Upper lobe of right lung (tissue), 1 donor: ENCODE measurements around the gene GCC1. TPM values are rescaled to one million over a fixed set of nuclear protein-coding genes. Genes with fewer than 3 reads are reported as not detected.

ENCODE experiments used
- ATAC-seq: fragments of 200-7000 bp; cut with Tn5 transposase; one replicate; pipeline ENCODE4 v1.9.1; 2020; ENCODE audit warnings: mild to moderate bottlenecking, moderate library complexity
- DNase-seq: peaks from one replicate; pipeline ENCODE4 v3.0.0-alpha.2; 2020
- H3K27ac ChIP-seq: fragments of 200-600 bp; one replicate; pipeline ENCODE4 v1.8.0; 2022
- H3K27me3 ChIP-seq: fragments of 200-600 bp; one replicate; pipeline ENCODE4 v1.8.0; 2022; ENCODE audit warnings: mild to moderate bottlenecking
- H3K36me3 ChIP-seq: fragments of 200-600 bp; one replicate; pipeline ENCODE4 v1.8.0; 2022
- H3K4me1 ChIP-seq: fragments of 200-600 bp; one replicate; pipeline ENCODE4 v1.8.0; 2022
- H3K4me3 ChIP-seq: fragments of 200-600 bp; one replicate; pipeline ENCODE4 v1.8.0; 2022; ENCODE audit warnings: mild to moderate bottlenecking
- H3K9me3 ChIP-seq: fragments of 200-600 bp; one replicate; pipeline ENCODE4 v1.8.0; 2022
- intact Hi-C: fragments of 100-400 bp; cut with DNase I; formaldehyde crosslinking; loops from one replicate; pipeline ENCODE4 v1.11.0; 2022
- total RNA-seq: library from RNA; stranded (reverse); fragmentation: NEBNext Ultra II Directional; extraction: Animal tissue kit (Norgen Biotek cat#: 25700); gene quantifications from one replicate; pipeline ENCODE4 v1.2.1, GENCODE V29; 2021
- TF ChIP-seq, protein P1 (sequence below): fragments of 200-600 bp; IDR thresholded peaks from one replicate; pipeline ENCODE4 v1.8.0; 2022; ENCODE audit warnings: antibody characterized with exemption
- donor health status: DM: no; HTN: yes; CAD: no; lungs with severe emphysema.

The GCC1 gene
- total RNA-seq, 1 donor from 2014 or later, result 18.1 TPM

DNA sequence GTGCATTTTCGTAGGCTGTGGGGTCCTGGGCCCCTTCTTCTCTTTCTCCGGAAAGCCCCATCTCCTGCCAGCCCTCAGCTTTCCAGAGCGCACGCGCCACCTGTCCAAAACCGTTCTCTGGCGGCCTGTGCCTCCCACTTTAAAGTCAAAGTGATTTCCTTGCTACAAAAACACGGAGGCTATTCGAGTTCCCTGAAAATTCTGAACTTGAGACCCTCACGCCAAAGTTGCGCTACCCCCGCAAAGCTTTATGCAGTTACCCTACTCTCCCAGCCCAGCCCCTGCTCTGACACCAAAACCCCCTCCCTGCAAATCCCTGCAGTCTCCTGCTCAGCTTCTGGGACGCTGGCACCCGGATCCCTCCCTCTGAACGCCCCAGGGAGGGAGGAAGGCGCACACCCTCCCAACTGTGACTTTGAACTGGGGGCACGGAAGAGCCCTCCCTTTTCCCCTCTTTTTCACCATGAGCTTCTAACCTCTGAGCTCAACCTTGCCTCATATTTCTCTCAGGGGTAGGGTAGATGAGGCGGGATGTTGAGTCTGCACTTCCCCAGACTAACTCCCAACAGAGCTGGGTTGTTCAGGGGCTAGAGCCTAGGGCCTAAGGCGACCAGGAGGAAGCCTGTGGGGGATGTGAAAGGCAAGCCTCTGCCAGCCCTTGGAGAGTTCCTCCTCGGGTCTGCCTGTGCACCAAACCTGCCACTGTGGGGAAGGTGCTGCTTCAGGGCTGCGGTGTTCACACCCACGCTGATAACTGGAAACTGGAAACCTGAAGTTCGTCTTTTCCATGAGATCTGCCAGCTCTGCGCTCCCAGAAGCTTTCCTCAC is 35.2 kb upstream of the GCC1 start:
- Histone ChIP-seq H3K27me3 (peaks cover 43% of the 10 kb centered on the region), H3K36me3 (no peaks in the 10 kb centered on the region), H3K4me1 (no peaks in the 10 kb centered on the region), H3K4me3 (no peak overlapping the region), H3K9me3 (no peaks in the 10 kb centered on the region), H3K27ac (no peak overlapping the region)
- no peak for ATAC-seq
- TF ChIP-seq, protein P1, sequence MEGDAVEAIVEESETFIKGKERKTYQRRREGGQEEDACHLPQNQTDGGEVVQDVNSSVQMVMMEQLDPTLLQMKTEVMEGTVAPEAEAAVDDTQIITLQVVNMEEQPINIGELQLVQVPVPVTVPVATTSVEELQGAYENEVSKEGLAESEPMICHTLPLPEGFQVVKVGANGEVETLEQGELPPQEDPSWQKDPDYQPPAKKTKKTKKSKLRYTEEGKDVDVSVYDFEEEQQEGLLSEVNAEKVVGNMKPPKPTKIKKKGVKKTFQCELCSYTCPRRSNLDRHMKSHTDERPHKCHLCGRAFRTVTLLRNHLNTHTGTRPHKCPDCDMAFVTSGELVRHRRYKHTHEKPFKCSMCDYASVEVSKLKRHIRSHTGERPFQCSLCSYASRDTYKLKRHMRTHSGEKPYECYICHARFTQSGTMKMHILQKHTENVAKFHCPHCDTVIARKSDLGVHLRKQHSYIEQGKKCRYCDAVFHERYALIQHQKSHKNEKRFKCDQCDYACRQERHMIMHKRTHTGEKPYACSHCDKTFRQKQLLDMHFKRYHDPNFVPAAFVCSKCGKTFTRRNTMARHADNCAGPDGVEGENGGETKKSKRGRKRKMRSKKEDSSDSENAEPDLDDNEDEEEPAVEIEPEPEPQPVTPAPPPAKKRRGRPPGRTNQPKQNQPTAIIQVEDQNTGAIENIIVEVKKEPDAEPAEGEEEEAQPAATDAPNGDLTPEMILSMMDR, result no peak
- DNase-seq, result no peak
- intact Hi-C loops, result no loop called here

DNA sequence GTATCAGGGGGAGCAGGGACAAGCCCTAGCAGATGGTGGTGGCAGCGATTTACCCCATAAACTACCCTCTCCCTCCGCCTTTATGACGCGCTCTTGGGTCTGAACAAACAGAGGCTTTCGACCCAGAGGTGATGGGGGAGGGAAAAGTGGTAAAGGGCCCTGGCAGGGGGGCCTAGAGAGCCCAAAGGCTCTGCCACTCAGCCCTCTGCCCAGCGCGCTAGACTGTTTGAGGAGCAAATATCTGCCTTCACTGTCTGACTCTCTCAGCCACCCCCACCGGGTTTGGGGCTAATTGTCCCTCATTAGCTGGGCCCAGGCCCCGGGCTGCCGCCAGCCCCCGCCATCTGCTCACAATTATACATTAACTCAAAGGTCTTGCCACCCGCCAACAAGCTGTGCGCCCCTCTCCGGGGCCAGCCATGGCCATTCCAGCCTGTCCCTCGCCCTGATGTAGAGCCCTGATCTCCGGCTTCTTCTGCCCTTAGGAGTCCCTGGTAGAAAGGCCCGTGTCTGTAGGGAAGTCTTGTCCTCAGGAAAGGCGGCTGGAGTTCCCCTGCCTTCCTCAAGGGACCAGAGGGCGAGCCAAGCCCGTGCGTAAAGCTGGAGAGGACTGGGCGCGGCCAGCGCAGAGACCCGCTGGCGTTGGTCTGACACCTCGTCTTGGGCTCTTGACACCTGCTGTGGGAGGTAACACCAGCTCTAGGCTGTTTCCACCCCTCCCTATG is 34.4 kb upstream of the GCC1 start:
- H3K27ac ChIP-seq, result no peak overlapping the region
- TF ChIP-seq, protein P1, result no peak
- no peak overlapping the region for H3K4me3 ChIP-seq
- no peaks in the 10 kb centered on the region for H3K36me3 ChIP-seq
- H3K27me3 ChIP-seq, result peaks cover 43% of the 10 kb centered on the region
- DNase-seq (no peak), ATAC-seq (no peak)
- intact Hi-C loops, result no loop called here
- H3K4me1 ChIP-seq, result no peaks in the 10 kb centered on the region
- H3K9me3 ChIP-seq, result no peaks in the 10 kb centered on the region

DNA sequence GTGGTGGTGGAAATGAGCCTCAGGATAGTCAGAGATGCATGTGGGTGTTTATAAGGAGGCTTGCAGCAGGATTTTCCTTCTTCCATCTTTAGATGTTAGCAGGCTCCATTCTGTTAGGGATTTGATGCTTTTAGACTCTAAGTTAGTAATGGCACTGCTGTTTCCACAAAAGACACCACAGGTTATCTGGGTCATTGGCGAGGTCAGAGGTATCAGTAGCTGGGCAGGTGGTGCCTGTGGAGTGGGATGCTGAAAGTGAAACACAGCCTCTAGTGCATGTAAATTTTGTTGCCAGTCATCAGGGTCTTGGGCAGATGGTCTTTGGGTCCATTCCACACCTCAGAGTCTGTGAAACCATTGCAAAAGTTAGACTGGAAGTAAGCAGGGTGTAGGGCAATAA is 33.4 kb upstream of the GCC1 start:
- peaks cover 43% of the 10 kb centered on the region for H3K27me3 ChIP-seq
- H3K4me3 ChIP-seq, result no peak overlapping the region
- DNase-seq (no peak), ATAC-seq (no peak)
- TF ChIP-seq, protein P1, result no peak
- H3K36me3 ChIP-seq, result no peaks in the 10 kb centered on the region
- H3K9me3 ChIP-seq, result no peaks in the 10 kb centered on the region
- no peak overlapping the region for H3K27ac ChIP-seq
- no peaks in the 10 kb centered on the region for H3K4me1 ChIP-seq
- intact Hi-C loops, result no loop called here

DNA sequence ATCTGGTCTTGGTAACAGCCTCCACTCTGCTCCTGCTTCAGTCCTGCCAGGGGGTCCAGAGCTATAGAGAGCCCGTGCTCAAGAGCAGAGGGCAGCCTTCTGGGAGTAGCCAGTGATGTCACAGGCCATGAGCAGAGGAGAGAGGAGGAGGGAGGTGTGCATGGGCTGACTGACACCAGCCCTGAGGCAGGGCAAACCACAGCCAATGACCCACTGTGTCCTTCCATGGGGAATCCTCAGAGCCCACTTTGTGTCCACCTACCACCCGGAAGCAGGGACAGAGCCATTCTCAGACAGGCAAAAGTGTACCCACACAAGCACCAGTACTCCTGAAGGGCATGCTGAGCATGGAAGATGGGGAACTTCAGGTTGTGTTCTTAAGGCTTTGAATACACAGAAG is 32.6 kb upstream of the GCC1 start, which contains the start of gene PAX4:
PAX4 (minus strand) TSS at position 101 of the 400 bp plus-strand sequence. CDS start 2,214 bp downstream, outside the sequence.
- no peaks in the 10 kb centered on the region for H3K9me3 ChIP-seq
- H3K36me3 ChIP-seq, result no peaks in the 10 kb centered on the region
- DNase-seq (no peak), ATAC-seq (no peak)
- no peak within 1 kb of the TSS for H3K4me3 ChIP-seq
- H3K27me3 ChIP-seq, result peaks cover 43% of the 10 kb centered on the region
- H3K27ac ChIP-seq, result no peak within 1 kb of the TSS
- TF ChIP-seq, protein P1, result no peak
- no peaks in the 10 kb centered on the region for H3K4me1 ChIP-seq
- intact Hi-C loops, result no loop called here

DNA sequence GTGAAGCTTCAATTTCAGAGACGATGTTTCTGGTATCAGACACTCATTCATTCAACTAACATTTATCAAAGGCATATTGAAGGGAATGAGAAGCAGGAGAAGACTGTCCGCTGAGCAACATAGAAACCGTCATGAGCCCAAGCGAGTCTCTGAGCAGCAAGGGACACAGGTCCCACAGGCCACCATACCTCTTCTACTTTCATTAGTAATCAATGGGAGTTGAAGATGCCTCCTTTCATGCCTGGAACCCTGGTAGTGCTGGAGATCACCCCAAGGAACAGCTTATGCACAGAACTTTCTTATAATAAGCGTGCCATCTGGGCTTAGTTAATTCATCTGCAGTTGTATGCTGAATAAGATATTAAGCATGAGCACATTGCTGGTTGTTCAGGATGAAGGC is 31.3 kb upstream of the GCC1 start:
- Histone ChIP-seq H3K4me1 (no peaks in the 10 kb centered on the region), H3K27me3 (peaks cover 43% of the 10 kb centered on the region), H3K36me3 (no peaks in the 10 kb centered on the region), H3K4me3 (no peak overlapping the region), H3K27ac (no peak overlapping the region), H3K9me3 (no peaks in the 10 kb centered on the region)
- ATAC-seq (no peak), DNase-seq (no peak)
- intact Hi-C loops, result no loop called here
- TF ChIP-seq, protein P1, result no peak
